Measurements from ENCODE around the gene DIS3L2.
"Not testable (repeated sequence)": the region's sequence is repeated elsewhere in the genome, so short reads cannot be mapped to it uniquely, and the experiment has no call there.

DNA sequence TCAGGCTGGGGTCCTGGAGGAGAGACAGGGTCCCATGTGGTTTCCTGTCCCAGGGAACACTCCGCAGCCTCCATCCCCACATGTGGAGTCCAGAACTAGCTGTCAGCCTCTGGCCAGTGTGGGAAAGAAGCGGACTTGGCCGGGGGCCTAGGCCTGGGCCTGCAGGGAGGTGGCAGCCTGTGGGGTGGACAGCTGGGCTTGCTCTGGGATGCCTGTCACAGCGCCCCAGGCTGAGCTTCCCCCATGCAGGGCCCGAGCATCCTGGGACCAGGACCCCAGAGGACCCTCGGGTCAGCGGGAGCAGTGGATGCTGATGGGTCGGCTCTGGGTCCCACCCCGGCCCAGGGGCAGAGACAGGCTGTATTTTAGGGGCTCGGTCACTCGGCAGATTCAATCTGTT lies 369.5 kb downstream of the DIS3L2 start:
- TF ChIP-seq, protein P1, sequence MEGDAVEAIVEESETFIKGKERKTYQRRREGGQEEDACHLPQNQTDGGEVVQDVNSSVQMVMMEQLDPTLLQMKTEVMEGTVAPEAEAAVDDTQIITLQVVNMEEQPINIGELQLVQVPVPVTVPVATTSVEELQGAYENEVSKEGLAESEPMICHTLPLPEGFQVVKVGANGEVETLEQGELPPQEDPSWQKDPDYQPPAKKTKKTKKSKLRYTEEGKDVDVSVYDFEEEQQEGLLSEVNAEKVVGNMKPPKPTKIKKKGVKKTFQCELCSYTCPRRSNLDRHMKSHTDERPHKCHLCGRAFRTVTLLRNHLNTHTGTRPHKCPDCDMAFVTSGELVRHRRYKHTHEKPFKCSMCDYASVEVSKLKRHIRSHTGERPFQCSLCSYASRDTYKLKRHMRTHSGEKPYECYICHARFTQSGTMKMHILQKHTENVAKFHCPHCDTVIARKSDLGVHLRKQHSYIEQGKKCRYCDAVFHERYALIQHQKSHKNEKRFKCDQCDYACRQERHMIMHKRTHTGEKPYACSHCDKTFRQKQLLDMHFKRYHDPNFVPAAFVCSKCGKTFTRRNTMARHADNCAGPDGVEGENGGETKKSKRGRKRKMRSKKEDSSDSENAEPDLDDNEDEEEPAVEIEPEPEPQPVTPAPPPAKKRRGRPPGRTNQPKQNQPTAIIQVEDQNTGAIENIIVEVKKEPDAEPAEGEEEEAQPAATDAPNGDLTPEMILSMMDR (conservative IDR thresholded peaks at IDR 0.05; ENCODE audit: low read length), result not testable (repeated sequence)
- not testable (repeated sequence) for TF ChIP-seq EZH2phosphoT487 (IDR thresholded peaks at IDR 0.05; ENCODE audit: borderline replicate concordance, low read depth, low read length)

Measured in OCI-LY7 (cell line).